ENCODE data around the gene RAD51B. TPM values are rescaled to one million over a fixed set of nuclear protein-coding genes. Genes with fewer than 3 reads are reported as not detected.

Gene RAD51B
- total RNA-seq, 1 donor from 2014 or later = 14.7 TPM

GRCh38 chr14:68634874-68635595 lies 815.5 kb downstream of the RAD51B start:
- no peak for DNase-seq (ENCODE audit: low spot score)

DNA sequence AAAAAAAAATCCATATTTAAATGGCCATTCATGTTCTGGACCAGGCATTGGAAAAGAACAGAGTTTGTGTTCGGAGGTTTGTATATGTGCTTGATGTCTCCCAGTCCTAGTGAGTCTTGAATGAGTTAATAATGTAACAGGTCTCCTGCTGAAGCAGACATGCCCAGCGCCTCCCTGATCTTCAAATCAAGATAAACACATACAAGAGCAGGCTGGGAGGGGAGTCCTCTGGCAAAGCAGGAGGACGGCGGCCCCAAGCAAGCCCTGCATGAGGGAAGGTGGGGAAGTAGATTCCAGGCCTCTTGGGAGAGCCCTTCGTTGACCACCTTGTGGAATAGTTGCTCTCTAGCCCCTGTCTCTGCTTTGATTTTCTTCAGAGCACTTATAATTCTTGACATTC lies 817.0 kb downstream of the RAD51B start:
- peak; percentile 68 for DNase-seq (ENCODE audit: low spot score)

- DNase-seq (ENCODE audit: low spot score) = peak; percentile 64
Observed at GRCh38 chr14:68637106-68638021, 817.8 kb downstream of the RAD51B start.

DNA sequence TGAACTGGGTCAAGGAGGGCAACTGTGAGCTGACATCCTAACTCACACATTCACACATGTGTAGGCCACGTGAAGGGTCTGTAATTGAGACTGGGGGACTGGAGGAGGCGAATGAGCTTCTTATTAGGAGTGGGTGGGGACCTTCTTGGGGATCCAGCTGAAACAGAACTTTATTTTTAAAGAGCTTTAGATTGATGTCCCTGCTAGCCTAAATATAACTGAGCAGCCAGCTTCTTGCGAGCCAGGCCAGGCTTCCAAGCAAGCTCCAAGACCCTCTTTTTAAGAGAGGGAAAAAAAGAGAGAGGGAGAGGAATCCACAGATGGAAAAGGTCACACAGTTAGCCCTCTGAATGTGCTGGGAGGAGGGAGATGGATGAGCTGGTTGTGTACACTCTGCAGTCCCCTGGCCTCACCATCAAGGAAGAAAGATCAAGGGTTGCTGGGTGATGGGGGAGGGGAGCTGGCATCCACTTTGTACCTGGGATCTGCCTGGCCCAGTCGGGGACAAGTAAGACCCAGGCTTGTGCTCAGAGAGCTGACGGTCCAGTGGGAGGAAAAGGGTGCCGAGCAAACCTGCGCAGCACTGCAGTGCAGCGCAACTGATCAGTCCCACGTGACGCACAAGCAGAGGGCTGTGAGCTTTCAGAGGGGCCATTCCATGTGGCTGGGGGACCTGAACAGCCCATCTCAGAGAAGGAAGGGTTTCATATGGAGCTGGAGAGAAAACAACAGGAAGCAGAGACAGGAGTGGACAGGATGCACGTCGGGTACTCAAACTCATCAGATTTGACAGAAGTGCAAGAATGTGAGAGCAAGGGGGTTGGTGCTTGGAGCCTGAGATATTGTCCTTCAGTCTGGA lies 818.8 kb downstream of the RAD51B start:
- peak; percentile 83 for DNase-seq (ENCODE audit: low spot score)

DNA sequence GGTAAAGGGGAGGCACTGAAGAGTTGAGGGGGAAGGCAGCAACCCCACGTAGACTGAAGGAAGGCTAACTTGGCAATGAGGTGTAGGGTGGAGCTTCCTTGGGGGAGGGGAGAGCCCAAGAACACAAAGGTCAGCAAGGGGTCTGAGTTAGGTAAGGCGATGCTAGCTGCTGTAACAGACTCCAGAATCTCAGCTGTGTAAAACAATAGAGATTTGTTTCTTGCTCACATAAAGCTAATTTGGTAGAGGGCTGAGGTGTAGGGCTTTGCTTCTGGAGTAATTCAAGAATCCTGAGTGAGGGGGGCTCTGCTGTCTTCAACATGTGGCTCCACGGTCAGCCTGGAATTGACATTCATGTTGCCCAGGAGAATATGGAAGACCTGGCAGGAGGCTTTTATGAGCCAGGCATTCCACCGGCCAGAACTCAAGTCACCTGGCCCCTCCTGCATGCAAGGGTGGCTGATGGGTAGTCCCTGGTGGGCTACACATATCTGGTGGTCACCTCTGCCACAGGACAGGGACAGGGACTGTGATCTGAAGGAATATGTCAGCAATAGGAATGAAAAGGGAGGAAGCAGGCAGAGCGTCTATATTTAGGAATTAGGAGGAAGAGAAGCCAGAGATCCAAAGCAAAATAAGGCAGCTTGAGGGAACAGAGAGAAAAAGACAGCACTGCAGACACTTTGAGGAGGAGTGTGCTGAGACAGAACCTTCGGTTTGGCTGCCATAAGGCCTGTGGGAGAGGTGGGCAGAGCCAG lies 819.6 kb downstream of the RAD51B start:
- no peak for DNase-seq (ENCODE audit: low spot score)

DNA sequence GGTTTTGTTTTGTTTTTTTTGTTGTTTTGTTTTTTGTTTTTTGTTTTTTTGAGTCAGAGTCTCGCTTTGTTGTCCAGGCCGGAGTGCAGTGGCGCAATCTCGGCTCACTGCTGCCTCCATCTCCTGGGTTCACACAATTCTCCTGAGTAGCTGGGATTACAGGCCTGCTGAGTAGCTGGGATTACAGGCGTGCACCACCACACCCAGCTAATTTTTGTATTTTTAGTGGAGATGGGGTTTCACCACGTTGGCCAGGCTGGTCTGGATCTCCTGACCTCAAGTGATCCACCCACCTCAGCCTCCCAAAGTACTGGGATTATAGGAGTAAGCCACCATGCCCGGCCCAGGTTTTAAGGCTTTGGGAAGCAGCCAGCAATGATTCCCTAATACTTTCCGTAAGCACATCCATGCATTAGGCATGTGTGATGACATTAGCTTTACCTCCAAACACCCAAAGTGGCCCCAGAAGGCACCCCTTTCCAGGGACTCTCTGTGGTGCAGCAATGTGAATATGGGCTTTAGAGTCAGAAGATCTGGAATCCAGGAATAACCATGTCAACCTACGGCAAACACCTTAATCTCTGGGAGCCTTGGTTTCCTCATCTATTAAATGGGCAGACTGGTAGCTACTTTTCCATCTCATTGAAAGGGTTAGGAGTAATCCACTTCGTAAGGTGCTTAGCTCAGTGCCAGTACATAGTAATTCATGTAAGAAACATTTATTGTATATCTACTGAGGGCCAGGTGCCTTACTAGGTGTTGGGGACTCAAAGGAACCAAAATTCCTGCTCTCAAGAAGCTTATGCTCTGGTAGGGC lies 820.4 kb downstream of the RAD51B start:
- no peak for DNase-seq (ENCODE audit: low spot score)

DNA sequence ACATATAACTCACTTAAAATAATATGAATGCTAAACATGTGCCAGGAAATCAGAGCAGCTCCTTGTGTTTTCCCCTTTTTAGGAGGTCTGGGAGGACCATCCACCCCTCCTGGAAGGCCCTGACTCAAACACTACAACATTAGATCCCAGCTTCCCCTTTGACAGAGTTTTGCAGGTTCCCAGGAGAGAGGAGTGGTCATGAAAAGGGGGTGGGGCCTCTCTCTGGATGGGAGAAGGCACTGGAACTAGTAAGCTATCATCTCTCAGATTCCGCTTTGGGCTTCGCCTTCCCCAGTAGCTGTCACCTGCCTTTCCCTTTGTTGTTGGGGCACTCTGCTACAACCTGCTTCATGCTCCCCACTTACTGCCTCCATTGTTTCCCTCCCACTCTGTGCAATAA lies 824.1 kb downstream of the RAD51B start:
- no peak for DNase-seq (ENCODE audit: low spot score)

DNA sequence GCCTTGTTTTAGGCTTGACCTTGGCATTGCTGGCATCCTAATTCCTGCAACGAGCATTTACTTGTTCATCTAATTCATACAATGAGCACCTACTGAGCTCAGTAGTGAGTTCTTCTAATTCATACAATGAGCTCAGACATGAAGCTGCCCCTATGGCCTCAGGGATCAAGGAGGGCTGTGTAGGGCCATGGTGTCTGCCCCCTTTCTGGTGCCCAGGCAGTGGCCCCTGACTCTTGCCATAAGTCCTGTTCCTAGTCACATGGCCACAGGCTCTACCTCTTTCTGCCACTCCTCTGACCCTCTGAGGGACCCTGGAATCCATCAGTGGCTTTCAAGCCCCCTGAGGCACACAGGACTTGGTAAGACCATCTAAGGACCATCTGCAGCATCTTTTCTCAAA lies 824.5 kb downstream of the RAD51B start:
- no peak for DNase-seq (ENCODE audit: low spot score)

DNA sequence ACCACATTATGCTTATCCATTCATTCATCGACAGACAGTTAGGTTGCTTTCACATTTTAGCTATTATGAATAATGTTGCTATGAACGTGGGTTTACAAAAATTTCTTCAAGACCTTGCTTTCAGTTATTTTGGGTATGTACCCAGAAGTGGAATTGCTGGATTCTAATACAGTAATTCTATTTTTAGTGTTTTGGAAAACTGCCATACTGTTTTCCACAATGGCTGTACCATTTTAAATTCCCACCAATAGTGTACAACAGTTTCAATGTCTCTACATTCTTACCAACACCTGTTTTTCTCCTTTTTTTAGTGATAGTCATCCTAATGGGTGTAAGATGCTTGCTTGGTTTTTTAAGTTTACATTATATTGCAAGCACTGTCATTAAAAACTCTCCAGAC lies 825.8 kb downstream of the RAD51B start:
- DNase-seq (ENCODE audit: low spot score) = no peak

GRCh38 chr14:68649476-68650189 lies 830.1 kb downstream of the RAD51B start:
- no peak for DNase-seq (ENCODE audit: low spot score)

GRCh38 chr14:68650404-68650994 lies 830.9 kb downstream of the RAD51B start:
- no peak for DNase-seq (ENCODE audit: low spot score)

GRCh38 chr14:68651075-68651474 lies 831.5 kb downstream of the RAD51B start:
- DNase-seq (ENCODE audit: low spot score) = no peak

DNA sequence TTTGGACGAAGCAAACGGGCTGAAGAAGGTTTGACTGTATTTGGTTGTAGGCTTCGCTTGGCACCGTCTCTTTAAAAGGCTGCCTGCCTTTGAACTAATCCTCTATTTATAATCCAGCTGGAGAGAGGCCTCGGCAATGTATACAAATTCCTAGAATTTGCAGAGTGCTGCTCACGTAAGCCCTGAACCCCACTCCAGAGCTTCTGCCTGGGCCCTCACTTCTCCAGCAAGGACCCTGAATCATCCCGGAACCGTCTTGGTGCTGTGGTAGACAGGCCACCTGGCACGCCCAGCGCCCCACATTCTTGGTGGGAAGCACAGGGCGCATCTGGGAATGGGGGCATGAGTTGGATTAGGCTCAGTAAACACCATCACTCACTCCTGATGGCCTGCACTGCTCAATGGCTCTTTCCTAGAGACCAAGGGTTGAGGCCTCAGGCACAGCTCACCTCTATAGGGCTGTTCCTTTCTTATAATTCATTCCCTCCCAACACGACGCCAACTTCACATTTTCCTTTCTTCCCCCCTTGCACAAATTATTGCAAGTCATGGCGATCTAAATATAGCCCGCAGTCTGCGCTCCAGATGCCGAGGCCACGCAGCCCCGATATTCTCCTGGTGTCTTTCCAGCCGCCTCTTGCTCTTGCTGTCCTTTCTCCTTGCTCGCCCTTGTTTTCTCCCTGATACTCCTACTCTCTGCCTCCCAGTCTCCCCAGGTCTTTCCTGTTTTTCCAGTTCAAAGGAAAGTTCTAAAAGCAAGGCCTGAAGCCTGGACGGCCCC lies 832.3 kb downstream of the RAD51B start:
- DNase-seq (ENCODE audit: low spot score) = peak; percentile 57

GRCh38 chr14:68652433-68652690 lies 832.8 kb downstream of the RAD51B start:
- no peak for DNase-seq (ENCODE audit: low spot score)

GRCh38 chr14:68653108-68653507 lies 833.5 kb downstream of the RAD51B start:
- DNase-seq (ENCODE audit: low spot score) = peak; percentile 20

DNA sequence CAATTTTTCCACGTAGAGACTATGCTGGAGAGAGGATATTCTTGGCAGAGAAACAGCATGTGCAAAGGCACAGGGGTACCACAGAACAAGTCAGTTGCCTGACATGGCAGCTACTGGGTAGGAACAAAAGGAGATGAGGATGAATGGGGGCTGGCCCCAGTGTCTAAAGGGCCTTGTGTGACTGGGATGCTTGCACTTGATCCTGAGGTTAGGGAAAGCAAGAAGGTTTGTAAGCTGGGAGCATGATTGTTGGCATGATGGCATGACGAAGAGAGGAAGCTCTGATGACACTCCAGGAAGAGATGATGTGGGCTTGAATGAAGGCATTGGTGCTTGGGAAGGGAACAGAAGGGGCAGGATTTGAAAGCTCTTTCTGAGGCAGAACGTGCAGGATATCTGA lies 834.2 kb downstream of the RAD51B start:
- DNase-seq (ENCODE audit: low spot score) = peak; percentile 22

- peak; percentile 79 for DNase-seq (ENCODE audit: low spot score)
Observed at GRCh38 chr14:68654471-68654941, 834.9 kb downstream of the RAD51B start.

All from mesenteric fat pad (tissue), 1 donor.